ENCODE measurements around the gene APOBEC3F. TPM values are rescaled to one million over a fixed set of nuclear protein-coding genes. Genes with fewer than 3 reads are reported as not detected.
"Not testable (repeated sequence)": the region's sequence is repeated elsewhere in the genome, so short reads cannot be mapped to it uniquely, and the experiment has no call there.

The APOBEC3F gene
- total and polyA plus RNA-seq, 5 donors from 2014 or later, result 7.8 to 18.4 (median 10.8) TPM

GRCh38 chr22:39020021-39020651 lies 20.5 kb upstream of the APOBEC3F start:
- not testable (repeated sequence) for H3K9me3 Mint-ChIP-seq; H3K27me3 Mint-ChIP-seq; H3K4me3 ChIP-seq (ENCODE audit: low read depth, low read length); ATAC-seq (ENCODE audit: low read depth in 2 of 2); H3K9me3 ChIP-seq (ENCODE audit: control insufficient read depth in 2 of 2, low read length in 2 of 2); H3K27me3 ChIP-seq (ENCODE audit: control insufficient read depth, insufficient read depth, low read length); H3K36me3 ChIP-seq (ENCODE audit: control insufficient read depth, insufficient read depth, low read length); DNase-seq
- peaks cover 4 to 77% (median 25%) of the 10 kb centered on the region in 4 donors for H3K4me1 Mint-ChIP-seq
- H3K27ac Mint-ChIP-seq, result peak overlapping the region; percentile 94 to 98 (median 97)
- Histone ChIP-seq H3K27ac (ENCODE audit: insufficient read depth, low read length, poor library complexity, severe bottlenecking) (peak overlapping the region; percentile 79), H3K4me1 (ENCODE audit: control insufficient read depth, insufficient read depth, low read length, poor library complexity, severe bottlenecking) (peaks cover 41% of the 10 kb centered on the region)
- H3K36me3 Mint-ChIP-seq, result peaks cover 25% of the 10 kb centered on the region
- peak overlapping the region; percentile 59 to 100 (median 90) for H3K4me3 Mint-ChIP-seq

- Mint-ChIP-seq H3K36me3 (peaks cover 20% of the 10 kb centered on the region), H3K4me3 (peak overlapping the region; percentile 91 to 100 (median 97)), H3K9me3 (no peaks in the 10 kb centered on the region), H3K27me3 (no peaks in the 10 kb centered on the region), H3K27ac (peak overlapping the region; percentile 94 to 97 (median 97)), H3K4me1 (peaks cover 4 to 80% (median 32%) of the 10 kb centered on the region in 4 donors)
- Histone ChIP-seq H3K4me3 (ENCODE audit: low read depth, low read length) (peak overlapping the region; percentile 88), H3K36me3 (ENCODE audit: control insufficient read depth, insufficient read depth, low read length) (peaks cover 10% of the 10 kb centered on the region), H3K9me3 (ENCODE audit: control insufficient read depth in 2 of 2, low read length in 2 of 2) (no peaks in the 10 kb centered on the region), H3K27me3 (ENCODE audit: control insufficient read depth, insufficient read depth, low read length) (no peaks in the 10 kb centered on the region), H3K4me1 (ENCODE audit: control insufficient read depth, insufficient read depth, low read length, poor library complexity, severe bottlenecking) (peaks cover 35% of the 10 kb centered on the region), H3K27ac (ENCODE audit: insufficient read depth, low read length, poor library complexity, severe bottlenecking) (peak overlapping the region; percentile 79)
- no peak for ATAC-seq (ENCODE audit: low read depth in 2 of 2)
- no peak for DNase-seq
Observed at GRCh38 chr22:39021552-39022250, 19.0 kb upstream of the APOBEC3F start.

- H3K4me1 Mint-ChIP-seq, result peaks cover 6 to 83% (median 33%) of the 10 kb centered on the region in 4 donors
Observed at GRCh38 chr22:39024519-39025308, 15.9 kb upstream of the APOBEC3F start.

GRCh38 chr22:39026509-39027150 lies 14.0 kb upstream of the APOBEC3F start:
- H3K4me1 Mint-ChIP-seq, result peaks cover 6 to 64% (median 29%) of the 10 kb centered on the region in 4 donors
- H3K4me3 ChIP-seq (ENCODE audit: low read depth, low read length), result no peak overlapping the region
- H3K4me1 ChIP-seq (ENCODE audit: control insufficient read depth, insufficient read depth, low read length, poor library complexity, severe bottlenecking), result peaks cover 32% of the 10 kb centered on the region
- H3K27me3 ChIP-seq (ENCODE audit: control insufficient read depth, insufficient read depth, low read length), result no peaks in the 10 kb centered on the region
- peak overlapping the region in 2 of 3 donors; percentile 62 to 79 for H3K27ac Mint-ChIP-seq
- no peaks in the 10 kb centered on the region for H3K9me3 ChIP-seq (ENCODE audit: control insufficient read depth in 2 of 2, low read length in 2 of 2)
- DNase-seq (no peak), ATAC-seq (ENCODE audit: low read depth in 2 of 2) (no peak)
- peak overlapping the region in 2 of 4 donors; percentile 56 to 75 for H3K4me3 Mint-ChIP-seq
- no peaks in the 10 kb centered on the region for H3K9me3 Mint-ChIP-seq
- H3K36me3 ChIP-seq (ENCODE audit: control insufficient read depth, insufficient read depth, low read length), result peaks cover 10% of the 10 kb centered on the region
- H3K36me3 Mint-ChIP-seq, result peaks cover 16% of the 10 kb centered on the region
- no peak overlapping the region for H3K27ac ChIP-seq (ENCODE audit: insufficient read depth, low read length, poor library complexity, severe bottlenecking)
- H3K27me3 Mint-ChIP-seq, result no peaks in the 10 kb centered on the region

More at GRCh38 chr22:39024519-39025308, 15.9 kb upstream of the APOBEC3F start:
- Mint-ChIP-seq H3K36me3 (peaks cover 13% of the 10 kb centered on the region), H3K27ac (peak overlapping the region; percentile 80 to 97 (median 86)), H3K27me3 (no peaks in the 10 kb centered on the region), H3K4me3 (peak overlapping the region; percentile 52 to 89 (median 80)), H3K9me3 (no peaks in the 10 kb centered on the region)
- no peaks in the 10 kb centered on the region for H3K27me3 ChIP-seq (ENCODE audit: control insufficient read depth, insufficient read depth, low read length)
- no peak for ATAC-seq (ENCODE audit: low read depth in 2 of 2)
- peak in 1 of 3 donors; percentile 46 for DNase-seq
- peak overlapping the region; percentile 51 for H3K27ac ChIP-seq (ENCODE audit: insufficient read depth, low read length, poor library complexity, severe bottlenecking)
- H3K4me1 ChIP-seq (ENCODE audit: control insufficient read depth, insufficient read depth, low read length, poor library complexity, severe bottlenecking), result peaks cover 38% of the 10 kb centered on the region
- H3K9me3 ChIP-seq (ENCODE audit: control insufficient read depth in 2 of 2, low read length in 2 of 2), result no peaks in the 10 kb centered on the region
- no peak overlapping the region for H3K4me3 ChIP-seq (ENCODE audit: low read depth, low read length)
- peaks cover 10% of the 10 kb centered on the region for H3K36me3 ChIP-seq (ENCODE audit: control insufficient read depth, insufficient read depth, low read length)

GRCh38 chr22:39027717-39028116 lies 12.9 kb upstream of the APOBEC3F start:
- Histone ChIP-seq H3K4me3 (ENCODE audit: low read depth, low read length) (no peak overlapping the region), H3K9me3 (ENCODE audit: control insufficient read depth in 2 of 2, low read length in 2 of 2) (no peaks in the 10 kb centered on the region), H3K27ac (ENCODE audit: insufficient read depth, low read length, poor library complexity, severe bottlenecking) (peak overlapping the region; percentile 14), H3K4me1 (ENCODE audit: control insufficient read depth, insufficient read depth, low read length, poor library complexity, severe bottlenecking) (peaks cover 22% of the 10 kb centered on the region), H3K27me3 (ENCODE audit: control insufficient read depth, insufficient read depth, low read length) (no peaks in the 10 kb centered on the region), H3K36me3 (ENCODE audit: control insufficient read depth, insufficient read depth, low read length) (peaks cover 10% of the 10 kb centered on the region)
- no peak for DNase-seq
- Mint-ChIP-seq H3K9me3 (no peaks in the 10 kb centered on the region), H3K4me1 (peaks cover 4 to 53% (median 24%) of the 10 kb centered on the region in 4 donors), H3K27ac (peak overlapping the region in 2 of 3 donors; percentile 80 to 88), H3K27me3 (no peaks in the 10 kb centered on the region), H3K4me3 (peak overlapping the region in 1 of 4 donors; percentile 41), H3K36me3 (peaks cover 9% of the 10 kb centered on the region)
- no peak for ATAC-seq (ENCODE audit: low read depth in 2 of 2)

- Histone ChIP-seq H3K9me3 (ENCODE audit: control insufficient read depth in 2 of 2, low read length in 2 of 2) (no peaks in the 10 kb centered on the region), H3K4me3 (ENCODE audit: low read depth, low read length) (no peak overlapping the region), H3K27me3 (ENCODE audit: control insufficient read depth, insufficient read depth, low read length) (no peaks in the 10 kb centered on the region), H3K4me1 (ENCODE audit: control insufficient read depth, insufficient read depth, low read length, poor library complexity, severe bottlenecking) (peaks cover 21% of the 10 kb centered on the region), H3K27ac (ENCODE audit: insufficient read depth, low read length, poor library complexity, severe bottlenecking) (no peak overlapping the region), H3K36me3 (ENCODE audit: control insufficient read depth, insufficient read depth, low read length) (peaks cover 10% of the 10 kb centered on the region)
- H3K9me3 Mint-ChIP-seq, result no peaks in the 10 kb centered on the region
- ATAC-seq (ENCODE audit: low read depth in 2 of 2) (no peak), DNase-seq (no peak)
- H3K4me1 Mint-ChIP-seq, result peaks cover 3 to 49% (median 23%) of the 10 kb centered on the region in 4 donors
- no peak overlapping the region for H3K4me3 Mint-ChIP-seq
- H3K27ac Mint-ChIP-seq, result peak overlapping the region in 2 of 3 donors; percentile 80 to 88
- H3K27me3 Mint-ChIP-seq, result no peaks in the 10 kb centered on the region
- H3K36me3 Mint-ChIP-seq, result peaks cover 9% of the 10 kb centered on the region
Observed at GRCh38 chr22:39028281-39028680, 12.4 kb upstream of the APOBEC3F start.

GRCh38 chr22:39029227-39029626 lies 11.4 kb upstream of the APOBEC3F start:
- no peak for ATAC-seq (ENCODE audit: low read depth in 2 of 2)
- Histone ChIP-seq H3K27me3 (ENCODE audit: control insufficient read depth, insufficient read depth, low read length) (no peaks in the 10 kb centered on the region), H3K36me3 (ENCODE audit: control insufficient read depth, insufficient read depth, low read length) (peaks cover 2% of the 10 kb centered on the region), H3K9me3 (ENCODE audit: control insufficient read depth in 2 of 2, low read length in 2 of 2) (no peaks in the 10 kb centered on the region), H3K27ac (ENCODE audit: insufficient read depth, low read length, poor library complexity, severe bottlenecking) (no peak overlapping the region), H3K4me3 (ENCODE audit: low read depth, low read length) (no peak overlapping the region), H3K4me1 (ENCODE audit: control insufficient read depth, insufficient read depth, low read length, poor library complexity, severe bottlenecking) (peaks cover 13% of the 10 kb centered on the region)
- Mint-ChIP-seq H3K36me3 (peaks cover 6% of the 10 kb centered on the region), H3K4me3 (no peak overlapping the region), H3K27me3 (no peaks in the 10 kb centered on the region), H3K27ac (no peak overlapping the region), H3K4me1 (peaks cover under 1 to 42% (median 17%) of the 10 kb centered on the region in 4 donors), H3K9me3 (peaks cover 0 to 1% (median 0%) of the 10 kb centered on the region in 7 donors)
- no peak for DNase-seq
